ENCODE data around the gene TMEM247.

DNA sequence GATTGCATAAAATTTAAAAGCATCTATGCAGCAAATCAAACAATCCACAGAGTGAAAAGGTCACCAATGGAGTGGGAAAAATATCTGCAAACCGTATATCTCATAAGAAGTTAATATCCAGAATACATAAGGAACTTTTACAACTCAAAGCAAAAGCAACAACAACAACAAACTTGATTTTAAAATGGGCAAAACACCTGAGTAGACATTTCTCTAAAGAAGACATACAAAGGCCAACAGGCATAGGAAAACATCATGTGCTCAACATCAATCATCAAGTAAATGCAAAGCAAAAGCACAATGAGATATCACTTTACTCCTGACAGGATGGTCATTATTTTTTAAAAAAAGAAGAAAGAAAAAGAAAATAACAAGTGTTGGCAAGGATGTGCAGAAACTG is 38.1 kb downstream of the TMEM247 start:
- TF ChIP-seq TAF1 (IDR thresholded peaks at IDR 0.05; ENCODE audit: borderline replicate concordance, insufficient read depth, low read length) (no peak), REST (IDR thresholded peaks at IDR 0.05; ENCODE audit: insufficient read depth in 1 of 2, low read depth in 2 of 2, low read length in 2 of 2) (no peak), POLR2AphosphoS5 (IDR thresholded peaks at IDR 0.05; ENCODE audit: low read depth, low read length) (no peak), SIN3A (IDR thresholded peaks at IDR 0.05; ENCODE audit: borderline replicate concordance, insufficient read depth, low read length) (no peak)

Measured in PFSK-1 (cell line).